Tongue (tissue), 2 donors: Measurements from ENCODE around the gene RECK. TPM values are rescaled to one million over a fixed set of nuclear protein-coding genes. Genes with fewer than 3 reads are reported as not detected.
"Not testable (repeated sequence)": the region's sequence is repeated elsewhere in the genome, so short reads cannot be mapped to it uniquely, and the experiment has no call there.

Source experiments
- DNase-seq: peaks from one replicate; pipeline ENCODE4 v3.0.0-alpha.2; 2015
- total RNA-seq: library from RNA; depleted of rRNA; stranded (reverse); fragments of >200 nt; gene quantifications from one replicate; pipeline ENCODE4 v1.2.3, GENCODE V29; 2014

The RECK gene, protein sequence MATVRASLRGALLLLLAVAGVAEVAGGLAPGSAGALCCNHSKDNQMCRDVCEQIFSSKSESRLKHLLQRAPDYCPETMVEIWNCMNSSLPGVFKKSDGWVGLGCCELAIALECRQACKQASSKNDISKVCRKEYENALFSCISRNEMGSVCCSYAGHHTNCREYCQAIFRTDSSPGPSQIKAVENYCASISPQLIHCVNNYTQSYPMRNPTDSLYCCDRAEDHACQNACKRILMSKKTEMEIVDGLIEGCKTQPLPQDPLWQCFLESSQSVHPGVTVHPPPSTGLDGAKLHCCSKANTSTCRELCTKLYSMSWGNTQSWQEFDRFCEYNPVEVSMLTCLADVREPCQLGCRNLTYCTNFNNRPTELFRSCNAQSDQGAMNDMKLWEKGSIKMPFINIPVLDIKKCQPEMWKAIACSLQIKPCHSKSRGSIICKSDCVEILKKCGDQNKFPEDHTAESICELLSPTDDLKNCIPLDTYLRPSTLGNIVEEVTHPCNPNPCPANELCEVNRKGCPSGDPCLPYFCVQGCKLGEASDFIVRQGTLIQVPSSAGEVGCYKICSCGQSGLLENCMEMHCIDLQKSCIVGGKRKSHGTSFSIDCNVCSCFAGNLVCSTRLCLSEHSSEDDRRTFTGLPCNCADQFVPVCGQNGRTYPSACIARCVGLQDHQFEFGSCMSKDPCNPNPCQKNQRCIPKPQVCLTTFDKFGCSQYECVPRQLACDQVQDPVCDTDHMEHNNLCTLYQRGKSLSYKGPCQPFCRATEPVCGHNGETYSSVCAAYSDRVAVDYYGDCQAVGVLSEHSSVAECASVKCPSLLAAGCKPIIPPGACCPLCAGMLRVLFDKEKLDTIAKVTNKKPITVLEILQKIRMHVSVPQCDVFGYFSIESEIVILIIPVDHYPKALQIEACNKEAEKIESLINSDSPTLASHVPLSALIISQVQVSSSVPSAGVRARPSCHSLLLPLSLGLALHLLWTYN
- total RNA-seq = 22.9 TPM

DNA sequence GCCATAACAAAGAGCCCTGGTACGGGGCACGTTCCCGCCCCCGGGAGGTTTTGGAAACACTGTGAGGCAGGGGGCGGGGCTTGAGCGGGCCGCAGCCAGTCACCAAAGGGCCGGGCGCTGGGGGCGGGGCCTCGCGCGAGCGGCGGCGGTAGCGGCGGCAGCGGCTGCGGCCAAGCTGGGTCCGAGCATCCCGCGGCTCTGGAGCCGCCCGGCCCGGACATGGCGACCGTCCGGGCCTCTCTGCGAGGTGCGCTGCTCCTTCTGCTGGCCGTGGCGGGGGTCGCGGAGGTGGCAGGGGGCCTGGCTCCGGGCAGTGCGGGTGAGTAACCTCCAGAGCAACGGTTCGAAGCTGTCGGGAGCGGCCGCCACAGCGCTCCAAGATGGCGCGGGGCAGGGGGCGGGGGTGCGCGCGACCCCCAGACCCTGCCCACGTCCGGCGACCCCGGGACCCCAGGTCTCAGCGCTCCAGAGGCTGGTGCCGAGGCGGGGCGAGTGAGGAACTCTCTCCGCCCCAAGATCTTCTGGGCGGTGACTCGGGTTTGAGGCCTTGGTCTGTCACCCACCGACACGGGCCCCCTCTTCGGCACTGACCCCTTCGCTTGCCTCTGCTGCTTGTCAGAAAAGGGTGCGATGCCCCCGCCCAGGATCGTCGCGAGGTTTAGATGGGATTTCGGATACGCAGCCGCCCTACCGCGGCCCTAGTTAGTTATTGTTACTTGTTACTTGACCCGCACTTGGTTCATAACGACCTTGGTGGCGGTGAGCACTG lies at the start of gene RECK:
RECK (plus strand) TSS at position 134 of the 769 bp plus-strand sequence; CDS start at position 220, 86 bp downstream.
- DNase-seq = peak; percentile 92

DNA sequence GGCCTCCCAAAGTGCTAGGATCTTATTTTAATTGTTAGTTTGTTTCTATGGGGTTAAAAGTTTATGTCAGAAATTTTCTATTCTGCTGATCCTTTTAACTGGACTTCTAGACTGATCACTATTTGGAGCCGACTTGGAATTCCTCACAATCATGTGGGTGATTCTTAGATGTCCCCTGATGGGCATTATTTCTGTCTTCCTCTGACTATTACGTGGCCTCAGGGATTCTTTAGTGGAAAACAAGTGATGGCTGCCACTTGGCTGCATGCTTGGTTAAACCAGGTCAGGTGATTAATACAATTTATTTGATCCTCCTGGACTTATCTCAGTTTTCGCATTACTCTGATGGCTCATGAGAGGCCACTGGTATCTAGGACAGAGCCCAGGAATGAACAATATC lies 46.6 kb upstream of the RECK start:
- DNase-seq = no peak

DNA sequence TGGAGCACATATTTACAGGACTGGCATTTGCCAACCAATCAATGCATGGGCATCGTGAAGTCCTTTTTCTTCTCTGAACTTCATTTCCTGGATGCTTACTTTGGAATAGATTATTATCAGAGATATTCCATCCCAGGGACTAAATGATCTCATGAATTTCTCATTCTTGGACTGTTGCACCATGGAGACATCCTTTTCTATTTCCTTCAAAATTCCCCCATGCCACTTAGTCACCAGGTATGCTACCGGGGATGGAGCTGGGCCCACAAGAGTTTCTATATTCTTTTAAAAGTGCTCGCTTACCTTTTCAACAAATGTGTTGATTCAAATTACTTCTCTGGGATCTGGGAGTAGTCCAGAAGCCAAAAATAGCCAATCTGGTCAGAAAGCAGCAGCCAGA lies 43.6 kb upstream of the RECK start:
- not testable (repeated sequence) for DNase-seq

DNA sequence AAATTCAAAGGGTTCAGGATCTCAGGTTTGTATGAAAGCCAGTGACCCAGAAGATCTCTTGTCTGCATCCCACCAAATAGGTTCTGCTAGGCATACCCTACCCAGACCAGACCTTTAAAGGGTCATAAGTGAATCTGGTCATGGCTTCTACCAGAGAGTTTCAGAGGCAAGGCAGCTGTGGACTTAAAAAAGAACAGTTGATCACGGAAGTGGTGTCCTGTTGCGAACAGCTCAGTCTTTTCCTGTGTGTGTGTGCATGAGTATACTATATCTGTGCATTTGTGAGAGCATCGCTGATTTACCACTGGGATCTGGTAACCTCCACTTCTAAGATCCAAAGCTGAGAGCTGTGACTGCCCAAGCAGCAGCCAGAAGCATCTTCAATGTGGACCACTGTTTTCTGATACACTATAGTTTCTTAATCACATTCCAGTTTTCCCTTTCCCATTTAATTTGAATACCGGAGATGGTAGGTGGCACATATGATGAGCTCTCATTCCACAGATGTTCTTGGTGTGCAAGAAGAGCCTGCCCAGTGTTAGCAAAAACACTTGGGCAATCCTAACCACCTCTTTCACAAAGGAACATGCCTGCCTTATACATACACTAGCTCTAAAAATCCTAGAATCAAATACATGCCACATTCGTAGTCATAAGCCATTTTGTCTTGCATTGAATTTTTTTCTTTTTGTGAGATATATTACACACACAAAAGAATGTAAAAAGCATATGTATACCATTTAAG lies 42.6 kb upstream of the RECK start:
- DNase-seq = peak; percentile 25

DNA sequence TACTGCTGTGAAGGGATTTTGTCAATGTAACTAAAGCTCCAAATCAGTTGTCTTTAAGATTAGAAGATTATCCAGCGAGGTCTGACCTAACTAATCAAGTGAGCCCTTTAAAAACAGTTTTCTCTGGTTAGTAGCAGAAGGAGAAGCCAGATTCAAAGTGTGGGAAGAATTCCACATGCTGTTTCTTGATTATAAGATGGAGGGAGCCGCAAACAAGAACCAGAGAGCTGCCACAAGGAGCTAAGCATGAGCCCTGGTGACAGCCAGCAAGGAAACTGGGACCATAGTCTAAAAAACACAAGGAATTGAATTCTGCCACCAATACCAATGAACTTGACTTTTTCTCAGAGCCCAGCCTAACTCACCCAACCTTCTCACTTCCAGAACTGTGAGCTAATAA lies 41.8 kb upstream of the RECK start:
- no peak for DNase-seq

DNA sequence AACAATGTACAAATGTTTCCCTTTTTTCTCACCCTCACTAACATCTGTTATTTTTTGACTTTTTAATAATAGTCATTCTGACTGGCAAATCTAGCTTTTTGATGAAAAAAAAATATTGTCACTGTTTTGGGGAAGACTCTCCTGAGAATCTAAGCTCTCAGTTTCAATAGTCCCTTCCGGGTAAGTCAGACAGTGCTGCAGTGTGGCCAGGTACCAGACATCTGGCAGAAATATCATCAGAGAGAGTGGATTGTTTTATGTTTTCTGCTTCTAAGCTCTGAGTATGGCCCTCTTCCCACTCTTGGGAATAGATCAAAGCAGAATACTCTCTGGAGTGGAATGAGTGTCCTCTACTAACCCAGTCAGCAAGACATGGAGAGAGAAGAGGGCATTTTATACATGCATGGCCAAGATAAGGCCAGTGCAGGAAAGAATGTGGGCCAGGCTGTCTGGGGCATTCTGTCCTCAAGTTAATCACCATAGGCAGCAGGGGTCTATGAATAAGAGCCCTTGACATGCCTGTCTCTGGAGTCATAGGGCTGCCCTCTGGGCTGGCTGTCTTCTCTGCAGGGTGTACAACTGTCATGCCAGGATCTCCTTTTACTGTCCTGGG lies 40.2 kb upstream of the RECK start:
- peak; percentile 65 for DNase-seq

DNA sequence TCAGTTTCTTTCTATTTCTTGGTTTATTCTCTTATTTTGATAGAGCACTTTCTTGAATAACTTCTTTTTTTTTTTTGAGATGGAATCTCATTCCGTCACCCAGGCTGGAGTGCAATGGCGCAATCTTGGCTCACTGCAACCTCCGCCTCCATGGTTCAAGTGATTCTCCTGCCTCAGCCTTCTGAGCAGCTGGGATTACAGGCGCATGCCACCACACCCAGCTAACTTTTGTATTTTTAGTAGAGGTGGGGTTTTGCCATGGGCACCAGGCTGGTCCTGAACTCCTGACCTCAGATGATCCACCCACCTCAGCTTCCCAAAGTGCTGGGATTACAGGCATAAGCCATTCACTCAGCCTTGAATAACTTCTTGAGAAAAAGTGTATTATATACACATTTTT lies 39.7 kb upstream of the RECK start:
- DNase-seq = peak; percentile 11

DNA sequence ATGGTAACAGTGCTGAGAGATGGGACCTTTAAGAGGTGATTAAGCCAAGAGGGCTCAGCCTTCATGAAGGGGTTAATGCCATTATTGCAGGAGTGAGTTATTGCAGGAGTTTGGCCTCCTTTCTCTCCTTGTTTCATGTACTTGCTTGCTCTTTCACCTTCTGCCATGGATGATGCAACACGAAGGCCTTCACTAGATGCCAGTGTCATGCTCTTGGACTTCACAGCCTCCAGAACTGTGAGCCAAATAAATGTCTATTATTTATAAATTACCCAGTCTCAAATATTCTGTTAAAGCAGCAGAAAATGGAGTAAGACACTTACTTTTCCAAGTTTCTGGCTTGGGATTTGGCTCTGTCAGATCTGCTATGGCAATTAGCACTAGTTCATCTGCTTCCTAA lies 38.4 kb upstream of the RECK start:
- DNase-seq = no peak

DNA sequence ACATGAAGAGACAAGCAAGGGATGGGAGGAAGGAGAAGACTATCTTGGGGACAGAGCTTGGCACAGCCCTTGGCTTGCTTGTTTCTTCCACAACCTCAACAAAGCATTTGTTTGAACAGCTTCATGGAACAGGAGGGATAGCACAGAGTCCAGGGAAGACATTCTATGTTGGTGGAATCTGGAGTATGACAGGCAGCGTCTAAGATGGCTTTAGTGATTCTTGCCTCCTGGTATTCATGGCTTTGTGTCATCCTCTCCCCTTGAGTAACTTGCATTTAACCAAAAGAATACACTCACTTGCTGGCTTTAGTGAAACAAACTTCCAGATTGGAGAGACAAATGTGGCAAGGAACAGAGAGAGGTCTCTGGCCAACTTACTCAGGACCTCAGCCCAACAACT lies 30.8 kb upstream of the RECK start:
- DNase-seq = no peak

DNA sequence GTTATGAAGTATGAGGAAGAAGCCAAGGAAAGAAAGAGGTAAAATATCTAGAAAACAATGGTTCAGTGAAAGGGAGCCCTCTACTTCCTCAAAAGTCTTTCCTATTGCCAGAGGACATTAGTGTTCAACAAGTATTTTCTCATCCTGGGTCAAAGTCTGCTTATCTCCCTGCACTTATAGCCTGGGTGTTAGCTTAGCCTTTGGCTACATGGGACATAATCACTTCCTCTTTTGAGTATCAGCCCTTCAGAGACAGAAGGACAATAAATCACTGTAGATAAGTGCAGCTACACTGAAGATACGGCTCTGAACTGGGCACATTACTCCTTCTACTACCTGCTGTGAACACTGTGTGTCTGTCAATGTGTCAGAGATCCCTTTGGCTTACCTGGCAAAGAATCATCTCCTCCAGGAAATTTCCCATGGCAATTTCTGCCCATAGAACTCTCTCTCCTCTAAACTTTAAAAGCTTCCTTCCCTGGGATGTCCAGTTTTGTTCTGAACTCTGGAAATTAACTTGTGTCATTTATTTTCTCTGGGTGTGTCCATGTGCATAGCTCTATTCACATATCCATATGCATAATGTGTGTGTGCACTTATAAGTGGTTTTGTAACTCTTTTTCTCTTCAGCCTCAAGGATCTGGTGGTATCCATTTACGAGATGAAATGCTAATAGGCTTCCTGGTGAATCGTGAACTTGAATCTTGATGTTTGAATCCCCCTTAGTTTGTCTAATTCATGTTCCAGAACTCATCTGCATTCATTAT lies 30.0 kb upstream of the RECK start:
- DNase-seq = no peak

DNA sequence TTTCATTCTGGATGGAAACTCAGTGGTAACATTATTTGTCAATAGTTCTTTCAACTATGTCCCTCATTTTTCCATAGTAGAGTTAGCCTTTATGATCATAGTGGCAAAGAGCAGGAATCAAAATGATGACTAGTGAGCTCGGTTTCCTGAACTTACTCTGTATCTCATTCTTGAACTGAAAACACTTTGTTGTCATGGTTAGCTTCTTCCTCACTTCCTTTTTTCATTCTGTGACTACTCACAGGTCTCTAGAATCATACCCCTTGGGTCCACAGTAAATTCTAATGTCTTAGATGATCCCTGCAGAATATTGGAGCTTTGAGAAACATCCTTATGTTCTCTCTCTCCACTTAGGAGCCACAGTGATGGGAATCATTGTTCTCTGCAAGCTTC lies 29.4 kb upstream of the RECK start:
- no peak for DNase-seq

DNA sequence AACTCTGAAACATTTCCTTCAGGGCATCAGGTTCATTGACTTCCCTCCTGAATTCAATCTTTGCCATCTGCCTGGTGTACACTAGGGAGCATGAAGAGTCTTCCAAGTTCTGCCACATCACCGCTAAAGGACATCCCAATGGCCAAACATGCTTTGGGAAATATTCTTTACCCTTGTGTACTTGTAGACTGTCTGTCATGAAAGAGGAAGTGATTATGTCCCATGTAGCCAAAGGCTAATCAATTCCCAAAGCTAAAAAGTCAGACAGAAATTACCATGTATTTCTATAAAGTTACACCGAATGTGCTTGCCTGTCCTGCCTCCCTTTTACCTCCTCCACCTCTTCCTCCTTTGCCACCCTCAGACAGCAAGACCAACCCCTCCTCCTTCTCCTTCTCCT lies 28.9 kb upstream of the RECK start:
- DNase-seq = no peak

DNA sequence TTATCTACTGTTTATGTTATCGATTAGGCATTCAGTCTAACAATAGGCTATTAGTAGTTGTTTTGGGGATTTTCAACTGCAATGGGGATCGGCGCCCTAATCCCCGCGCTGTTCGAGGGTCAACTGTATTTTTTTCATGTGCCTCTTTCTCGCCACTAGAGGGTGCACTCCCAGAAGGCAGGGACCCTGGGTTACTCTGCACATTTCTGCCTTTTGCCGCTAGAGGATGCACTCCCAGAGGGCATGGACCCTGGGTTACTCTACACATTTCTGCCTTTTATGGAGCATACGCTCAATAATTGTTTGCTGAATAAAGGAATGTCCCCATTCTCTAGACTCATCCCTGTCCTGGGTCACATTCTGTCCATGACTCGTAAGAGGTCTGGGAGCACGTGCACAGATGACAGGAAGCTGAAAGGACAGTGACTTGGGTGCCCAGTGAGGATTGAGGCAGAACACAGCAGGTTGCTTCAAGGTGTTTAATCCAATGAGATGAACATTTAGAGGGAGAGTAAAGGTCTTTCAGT lies 27.9 kb upstream of the RECK start:
- peak; percentile 73 for DNase-seq

DNA sequence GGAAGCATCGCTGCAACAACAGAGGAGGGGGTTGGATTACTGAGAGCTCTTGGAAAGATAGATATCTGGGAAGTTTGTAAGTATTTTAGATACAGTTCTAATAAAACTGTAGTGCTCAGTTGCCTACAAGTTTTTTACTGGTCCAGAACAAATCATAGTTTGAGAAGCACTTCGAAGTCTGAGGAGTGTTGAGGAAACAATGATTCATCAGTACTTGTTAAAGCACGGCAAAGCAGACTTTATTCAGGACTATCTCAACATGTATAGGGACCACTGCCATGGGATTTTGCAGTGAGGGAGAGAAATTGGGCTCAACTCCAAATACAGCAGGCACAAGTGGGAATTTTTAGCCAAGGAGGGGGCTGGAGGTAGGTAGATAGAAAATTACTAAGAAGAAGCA lies 25.3 kb upstream of the RECK start:
- no peak for DNase-seq

DNA sequence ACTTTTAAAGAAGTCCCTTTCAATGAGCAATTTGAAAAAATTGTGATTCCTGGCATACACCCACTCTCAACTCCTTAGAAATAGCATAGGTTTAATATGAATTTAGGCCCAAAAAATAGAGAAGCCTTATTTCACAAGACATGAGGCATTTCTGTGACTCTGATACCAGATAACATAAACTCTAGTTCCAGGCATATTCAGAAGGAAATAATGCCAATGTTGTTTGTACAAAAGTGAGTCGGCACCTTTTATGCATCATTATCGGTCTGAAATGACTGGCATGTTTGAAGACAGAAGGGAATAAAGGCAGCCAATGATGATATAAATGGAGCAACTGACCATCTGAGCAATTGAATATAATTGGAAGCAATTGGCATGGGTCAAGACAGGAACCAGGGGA lies 19.4 kb upstream of the RECK start:
- DNase-seq = no peak

DNA sequence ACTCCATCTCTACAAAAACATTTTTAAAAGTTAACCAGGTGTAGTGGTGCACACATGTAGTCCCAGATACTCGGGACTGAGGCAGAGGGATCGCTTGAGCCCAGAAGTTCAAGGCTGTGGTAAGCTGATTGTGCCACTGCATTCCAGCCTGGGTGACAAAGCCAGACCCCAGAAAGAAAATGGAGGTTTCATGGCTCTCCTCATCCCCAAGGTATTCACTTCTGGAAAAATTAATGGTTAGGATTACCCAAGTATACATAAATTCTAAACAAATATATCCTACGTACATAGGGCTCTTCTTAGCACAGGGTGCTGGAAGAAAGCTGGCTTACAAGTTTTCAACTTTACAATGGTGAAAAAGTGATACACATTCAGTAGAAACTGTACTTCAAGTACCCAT lies 18.6 kb upstream of the RECK start:
- DNase-seq = no peak

DNA sequence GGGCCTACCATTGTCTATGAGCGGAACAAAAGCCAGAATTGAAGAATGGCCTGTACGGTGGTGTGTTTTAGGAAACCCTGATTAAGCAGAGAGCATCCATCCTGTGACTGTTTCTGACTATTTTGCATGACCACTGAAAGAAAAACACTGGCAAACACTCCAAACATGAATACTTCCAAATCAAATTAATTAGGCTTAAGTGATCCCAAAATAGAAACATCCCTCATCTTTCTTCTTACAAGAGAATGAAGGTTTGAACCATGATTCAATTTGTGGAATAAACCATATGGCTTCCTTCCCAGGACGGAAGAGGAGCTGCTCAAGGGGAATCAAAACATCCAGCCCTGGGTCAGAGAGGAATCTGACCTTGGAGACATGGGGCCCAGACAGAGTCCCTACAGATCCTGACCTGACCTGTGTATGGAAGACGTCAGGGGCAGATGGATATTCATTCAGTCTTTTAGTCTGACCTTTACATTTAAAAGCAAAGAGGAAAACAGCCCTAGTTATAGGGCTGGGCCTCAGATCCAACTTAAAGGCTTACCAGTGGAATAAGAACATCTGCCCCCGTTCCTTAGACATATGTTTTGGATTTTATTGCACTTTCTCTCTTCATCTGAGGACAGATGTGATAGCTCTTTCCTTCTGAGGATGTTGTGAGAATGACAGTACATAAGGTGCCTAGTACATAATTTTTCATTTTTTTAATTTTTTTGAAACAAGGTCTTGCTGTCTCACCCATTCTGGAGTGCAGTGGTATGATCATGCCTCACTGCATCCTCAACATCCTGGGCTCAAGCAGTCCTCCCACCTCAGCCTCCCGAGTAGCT lies 17.6 kb upstream of the RECK start:
- peak; percentile 28 for DNase-seq

DNA sequence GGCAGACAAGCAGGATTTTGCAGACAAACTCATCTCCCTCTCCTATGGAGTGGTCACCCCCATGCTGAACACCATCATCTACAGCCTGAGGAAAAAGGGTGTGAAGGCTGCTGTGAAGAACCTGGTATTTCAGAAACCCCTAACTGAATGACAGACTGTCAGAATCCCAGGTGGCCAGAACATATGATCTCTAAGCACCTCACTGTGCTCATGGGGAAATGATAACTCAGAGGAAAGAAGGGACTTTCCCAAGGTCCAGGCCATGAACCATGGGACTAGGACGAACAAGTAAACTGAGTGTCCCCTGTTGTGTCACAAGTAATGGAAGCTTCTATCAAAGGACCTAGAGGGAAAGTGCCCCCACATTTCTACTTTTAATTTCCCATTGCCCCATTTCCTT lies 14.7 kb upstream of the RECK start:
- DNase-seq = no peak
